ENCODE data around the gene MCC.

- TF ChIP-seq EZH2 (IDR thresholded peaks at IDR 0.05; ENCODE audit: low read length, unreplicated experiment) (no peak), CTCF (conservative IDR thresholded peaks at IDR 0.05; ENCODE audit: low read depth, low read length) (no peak), EZH2phosphoT487 (IDR thresholded peaks at IDR 0.05; ENCODE audit: borderline replicate concordance, low read length) (no peak)
These were observed 32.6 kb upstream of the MCC start for GRCh38 chr5:113520899-113521298.

Measured in PC-3 (cell line).